Calu3 (cell line): Measurements from ENCODE around the gene TNFAIP8L3. TPM values are rescaled to one million over a fixed set of nuclear protein-coding genes. Genes with fewer than 3 reads are reported as not detected.

Experiments used
- BruUV-seq: library from RNA; stranded (reverse); fragments of 400-500 nt; replicated peaks from 2 replicates; lab custom pipeline; 2021; lab: Mats Ljungman, UMichigan
- CTCF ChIA-PET: fragments of 300-600 bp; sonication (Branson Sonifier 250); formaldehyde crosslinking; loops from one replicate; lab custom pipeline; 2022; ENCODE audit warnings: antibody characterized with exemption; lab: Charles Lee
- DNase-seq: peaks from one replicate; pipeline ENCODE4 v3.0.0; 2022
- H3K27ac Mint-ChIP-seq: one replicate; pipeline ENCODE4 v1.8.0; 2022; ENCODE audit warnings: mixed read lengths; ENCODE audit not compliant: unreplicated experiment
- H3K27me3 Mint-ChIP-seq: one replicate; pipeline ENCODE4 v1.8.0; 2022; ENCODE audit warnings: mixed read lengths; ENCODE audit not compliant: unreplicated experiment
- H3K36me3 Mint-ChIP-seq: one replicate; pipeline ENCODE4 v1.8.0; 2022; ENCODE audit warnings: mild to moderate bottlenecking, moderate library complexity, mixed read lengths; ENCODE audit not compliant: insufficient read depth, unreplicated experiment
- H3K4me1 Mint-ChIP-seq: one replicate; pipeline ENCODE4 v1.8.0; 2022; ENCODE audit warnings: mild to moderate bottlenecking, low read depth, mixed read lengths; ENCODE audit not compliant: unreplicated experiment
- H3K4me3 Mint-ChIP-seq: one replicate; pipeline ENCODE4 v1.8.0; 2022; ENCODE audit warnings: mild to moderate bottlenecking, low read depth, moderate library complexity, mixed read lengths; ENCODE audit not compliant: unreplicated experiment
- H3K9me3 Mint-ChIP-seq: one replicate; pipeline ENCODE4 v1.8.0; 2022; ENCODE audit warnings: low read depth, mixed read lengths; ENCODE audit not compliant: unreplicated experiment
- CTCF ChIP-seq: fragments of 200-600 bp; IDR thresholded peaks from one replicate; pipeline ENCODE4 v1.8.0; 2022; ENCODE audit warnings: antibody characterized with exemption; ENCODE audit not compliant: unreplicated experiment
- intact Hi-C: fragments of 100-400 bp; cut with micrococcal nuclease; formaldehyde crosslinking; loops from one replicate; pipeline ENCODE4 v1.10.0; 2022; ENCODE audit not compliant: unreplicated experiment
- total RNA-seq: library from RNA; stranded (reverse); gene quantifications from 2 replicates; pipeline ENCODE4 v1.2.3, GENCODE V29; 2022

Gene TNFAIP8L3
- total RNA-seq, 1 experiment from 2014 or later = not detected

- DNase-seq = no peak
- no peak for TF ChIP-seq CTCF
- peaks cover 2% of the 10 kb centered on the region for H3K9me3 Mint-ChIP-seq
- no peak overlapping the region for H3K27ac Mint-ChIP-seq
- CTCF ChIA-PET = no interaction called here
- no peaks in the 10 kb centered on the region for H3K27me3 Mint-ChIP-seq
- no peaks in the 10 kb centered on the region for H3K36me3 Mint-ChIP-seq
- H3K4me3 Mint-ChIP-seq = no peak overlapping the region
- H3K4me1 Mint-ChIP-seq = no peaks in the 10 kb centered on the region
- no TSS peak for BruUV-seq
- intact Hi-C loops = no loop called here
Observed at GRCh38 chr15:51022206-51022605, 72.5 kb downstream of the TNFAIP8L3 start.

GRCh38 chr15:51016615-51017014 is 78.1 kb downstream of the TNFAIP8L3 start:
- H3K9me3 Mint-ChIP-seq = peaks cover 2% of the 10 kb centered on the region
- no TSS peak for BruUV-seq

GRCh38 chr15:51011212-51011611 is 83.5 kb downstream of the TNFAIP8L3 start:
- H3K4me1 Mint-ChIP-seq = no peaks in the 10 kb centered on the region
- CTCF ChIA-PET = no interaction called here

More at GRCh38 chr15:51016615-51017014, 78.1 kb downstream of the TNFAIP8L3 start:
- intact Hi-C loops = no loop called here
- Mint-ChIP-seq H3K4me1 (no peaks in the 10 kb centered on the region), H3K36me3 (no peaks in the 10 kb centered on the region), H3K27me3 (no peaks in the 10 kb centered on the region), H3K27ac (no peak overlapping the region), H3K4me3 (no peak overlapping the region)
- DNase-seq = no peak
- no peak for TF ChIP-seq CTCF
- CTCF ChIA-PET = no interaction called here

GRCh38 chr15:51007131-51007666 is 87.5 kb downstream of the TNFAIP8L3 start:
- Mint-ChIP-seq H3K36me3 (no peaks in the 10 kb centered on the region), H3K27ac (no peak overlapping the region), H3K4me1 (no peaks in the 10 kb centered on the region), H3K4me3 (no peak overlapping the region), H3K9me3 (peaks cover 2% of the 10 kb centered on the region), H3K27me3 (no peaks in the 10 kb centered on the region)
- no TSS peak for BruUV-seq
- DNase-seq = no peak
- CTCF ChIA-PET = no interaction called here
- TF ChIP-seq CTCF = no peak
- intact Hi-C loops = no loop called here

More at GRCh38 chr15:51011212-51011611, 83.5 kb downstream of the TNFAIP8L3 start:
- Mint-ChIP-seq H3K36me3 (no peaks in the 10 kb centered on the region), H3K9me3 (peaks cover 2% of the 10 kb centered on the region), H3K27me3 (no peaks in the 10 kb centered on the region), H3K27ac (no peak overlapping the region), H3K4me3 (no peak overlapping the region)
- no TSS peak for BruUV-seq
- no peak for TF ChIP-seq CTCF
- intact Hi-C loops = no loop called here
- DNase-seq = no peak

Other genes starting within 250 kb of the TNFAIP8L3 start
- 10.6 and 10.7 TPM in 2 replicates for gene AP4E1, start 186.2 kb downstream of the TNFAIP8L3 start, total RNA-seq
- not detected in 2 replicates for gene CYP19A1, start 243.7 kb upstream of the TNFAIP8L3 start, total RNA-seq
- gene GLDN, start 246.7 kb upstream of the TNFAIP8L3 start, total RNA-seq = not detected in 2 replicates